Measurements from ENCODE around the gene HOXA6.

Gene HOXA6

DNA sequence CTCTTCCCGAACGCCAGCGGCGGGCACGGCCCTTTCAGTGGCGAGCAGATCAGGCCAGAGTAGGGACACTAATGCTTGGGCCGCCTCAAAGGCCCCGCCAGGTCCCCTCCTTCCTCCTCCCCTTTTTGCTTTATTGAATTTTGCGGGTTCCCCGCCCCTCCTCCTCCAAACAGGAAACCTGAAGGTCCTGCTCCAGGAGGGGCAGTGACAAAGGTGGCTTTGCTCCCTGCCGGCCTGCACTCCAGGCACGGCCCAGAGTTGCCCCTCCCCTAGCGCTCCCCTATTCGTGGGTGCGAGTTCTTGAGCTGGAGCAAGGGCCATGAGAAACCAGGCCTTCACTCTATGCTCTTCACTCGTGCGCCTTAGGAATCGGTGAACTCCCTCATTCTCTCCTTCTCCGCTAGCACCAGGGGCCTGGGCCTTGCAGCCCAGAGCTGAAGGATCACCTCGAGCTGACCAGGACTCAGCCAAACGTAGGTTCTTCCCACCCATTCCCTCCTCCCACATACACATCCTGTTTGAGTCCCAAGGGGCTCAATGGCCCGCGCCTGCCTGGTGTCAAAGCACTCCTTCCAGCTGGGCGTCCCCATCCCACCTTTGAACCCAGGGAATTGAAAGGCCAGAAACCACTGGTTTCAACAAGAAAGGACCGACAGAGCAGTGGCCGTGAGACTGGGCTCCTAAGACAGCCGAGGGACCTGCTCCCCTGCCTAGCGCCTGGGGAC lies 619 bp upstream of the HOXA6 start:
- H3K4me3 ChIP-seq (ENCODE audit: low read depth, low read length): no peak overlapping the region
- TF ChIP-seq, protein P1, sequence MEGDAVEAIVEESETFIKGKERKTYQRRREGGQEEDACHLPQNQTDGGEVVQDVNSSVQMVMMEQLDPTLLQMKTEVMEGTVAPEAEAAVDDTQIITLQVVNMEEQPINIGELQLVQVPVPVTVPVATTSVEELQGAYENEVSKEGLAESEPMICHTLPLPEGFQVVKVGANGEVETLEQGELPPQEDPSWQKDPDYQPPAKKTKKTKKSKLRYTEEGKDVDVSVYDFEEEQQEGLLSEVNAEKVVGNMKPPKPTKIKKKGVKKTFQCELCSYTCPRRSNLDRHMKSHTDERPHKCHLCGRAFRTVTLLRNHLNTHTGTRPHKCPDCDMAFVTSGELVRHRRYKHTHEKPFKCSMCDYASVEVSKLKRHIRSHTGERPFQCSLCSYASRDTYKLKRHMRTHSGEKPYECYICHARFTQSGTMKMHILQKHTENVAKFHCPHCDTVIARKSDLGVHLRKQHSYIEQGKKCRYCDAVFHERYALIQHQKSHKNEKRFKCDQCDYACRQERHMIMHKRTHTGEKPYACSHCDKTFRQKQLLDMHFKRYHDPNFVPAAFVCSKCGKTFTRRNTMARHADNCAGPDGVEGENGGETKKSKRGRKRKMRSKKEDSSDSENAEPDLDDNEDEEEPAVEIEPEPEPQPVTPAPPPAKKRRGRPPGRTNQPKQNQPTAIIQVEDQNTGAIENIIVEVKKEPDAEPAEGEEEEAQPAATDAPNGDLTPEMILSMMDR (IDR thresholded peaks at IDR 0.05; ENCODE audit: low read depth, low read length): no peak

DNA sequence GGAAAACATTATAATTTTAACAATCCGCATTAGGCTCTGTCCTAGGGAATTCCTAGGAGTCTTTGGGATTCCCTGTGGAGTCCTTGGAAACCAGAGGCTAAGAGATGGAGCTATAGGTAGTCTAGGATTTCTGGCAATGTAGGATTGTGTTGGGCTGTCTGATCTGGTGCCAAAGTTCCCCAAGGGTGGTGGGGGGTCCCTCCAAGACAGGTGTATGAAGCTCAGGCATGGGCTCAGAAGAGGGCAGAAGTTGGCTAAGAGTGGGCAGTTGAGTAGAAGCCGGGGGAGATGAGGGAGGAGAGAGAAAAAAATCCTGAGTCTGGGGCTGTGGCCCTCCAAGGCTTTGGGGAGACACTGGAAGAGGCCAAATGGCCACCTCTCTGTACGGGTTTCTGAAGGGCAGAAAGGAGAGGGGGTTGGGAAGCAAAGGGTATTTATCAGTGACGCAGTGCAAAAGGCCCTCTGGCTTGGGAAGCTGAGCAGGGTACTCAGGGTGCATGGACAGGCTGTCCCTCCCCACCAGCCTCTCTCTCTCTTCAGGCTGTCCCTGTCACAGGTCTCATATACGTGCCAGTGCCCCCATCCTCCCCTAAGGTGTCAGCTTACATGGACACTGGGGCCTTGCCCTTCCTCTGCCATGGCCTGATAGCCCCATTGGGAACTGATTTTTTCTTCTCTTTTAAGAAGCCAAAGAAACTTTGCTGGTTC lies 929 bp downstream of the HOXA6 start:
- H3K4me3 ChIP-seq (ENCODE audit: low read depth, low read length): no peak overlapping the region
- TF ChIP-seq, protein P1 (IDR thresholded peaks at IDR 0.05; ENCODE audit: low read depth, low read length): no peak

DNA sequence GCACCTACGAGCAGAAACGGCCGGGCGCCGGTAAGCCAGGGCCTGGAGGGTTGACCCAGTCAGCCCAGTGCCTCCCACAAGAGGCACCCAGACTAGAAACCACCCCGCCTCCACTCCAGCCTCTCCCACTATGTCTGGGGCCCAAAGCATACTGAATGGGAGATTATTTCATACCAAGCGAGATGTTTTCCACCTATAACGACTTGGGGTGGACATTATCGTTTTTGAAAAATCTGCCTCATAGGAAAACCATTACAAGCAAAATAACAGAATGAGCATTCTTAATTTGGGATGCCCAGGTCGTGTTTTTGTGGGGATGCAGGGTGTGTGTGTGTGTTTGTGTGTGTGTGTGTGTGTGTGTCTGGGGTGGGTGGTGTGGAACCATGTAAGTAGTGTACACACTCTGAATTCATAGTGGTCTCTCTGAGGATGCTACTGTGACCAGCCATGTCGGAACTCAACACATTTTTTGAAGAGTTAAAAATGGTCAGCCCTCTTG lies 1.6 kb downstream of the HOXA6 start:
- TF ChIP-seq, protein P1 (IDR thresholded peaks at IDR 0.05; ENCODE audit: low read depth, low read length): no peak
- H3K4me3 ChIP-seq (ENCODE audit: low read depth, low read length): no peak overlapping the region

DNA sequence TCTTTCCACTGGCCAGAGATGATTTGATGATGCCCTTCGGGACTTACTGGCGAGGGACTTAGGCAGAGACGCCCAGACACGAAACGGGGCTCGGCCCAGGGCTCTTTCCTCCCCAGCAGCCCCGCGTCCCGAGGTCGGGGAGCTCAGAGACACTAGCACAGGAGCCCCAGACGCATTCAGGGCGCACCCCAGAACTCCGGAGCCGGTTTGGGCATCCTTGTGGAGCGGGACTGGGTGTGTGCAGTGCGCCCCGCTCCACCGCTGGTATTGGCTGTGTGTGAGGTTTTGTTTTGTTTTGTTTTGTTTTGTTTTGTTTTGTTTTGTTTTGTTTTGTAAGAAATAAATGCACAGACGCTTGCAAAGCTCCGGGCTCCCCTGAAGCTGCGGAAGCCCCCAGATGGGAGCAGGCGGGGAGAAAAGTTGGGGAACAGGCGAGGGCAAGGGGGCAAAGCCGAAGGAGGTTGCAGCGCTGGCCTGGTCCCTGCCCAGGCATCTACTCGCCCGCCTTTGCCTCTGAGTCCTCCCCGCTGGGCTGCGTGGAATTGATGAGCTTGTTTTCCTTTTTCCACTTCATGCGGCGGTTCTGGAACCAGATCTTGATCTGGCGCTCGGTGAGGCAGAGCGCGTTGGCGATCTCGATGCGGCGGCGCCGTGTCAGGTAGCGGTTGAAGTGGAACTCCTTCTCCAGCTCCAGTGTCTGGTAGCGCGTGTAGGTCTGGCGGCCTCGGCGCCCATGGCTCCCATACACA lies 2.2 kb downstream of the HOXA6 start:
- H3K4me3 ChIP-seq (ENCODE audit: low read depth, low read length): no peak overlapping the region
- TF ChIP-seq, protein P1 (IDR thresholded peaks at IDR 0.05; ENCODE audit: low read depth, low read length): no peak

DNA sequence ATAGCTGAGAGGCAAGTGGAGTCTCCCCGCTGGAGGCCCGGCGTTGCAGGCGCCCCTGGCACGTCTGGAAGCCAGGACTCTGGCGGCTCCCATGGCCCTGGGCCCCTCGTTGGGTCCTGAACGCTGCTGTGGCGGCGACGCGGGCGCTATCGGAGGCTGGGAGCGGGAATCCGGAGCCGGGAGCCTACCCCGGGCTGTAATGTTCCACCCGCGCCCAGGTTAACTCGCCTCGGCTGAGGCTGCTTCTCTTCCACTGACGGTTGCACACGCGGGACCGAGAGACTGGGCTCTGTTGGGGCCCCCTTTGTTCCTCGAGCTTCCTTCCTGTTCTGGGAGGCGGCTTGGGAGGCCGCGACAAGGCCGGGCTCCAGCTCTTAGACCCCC lies 2.8 kb downstream of the HOXA6 start:
- TF ChIP-seq, protein P1 (IDR thresholded peaks at IDR 0.05; ENCODE audit: low read depth, low read length): no peak
- H3K4me3 ChIP-seq (ENCODE audit: low read depth, low read length): no peak overlapping the region

DNA sequence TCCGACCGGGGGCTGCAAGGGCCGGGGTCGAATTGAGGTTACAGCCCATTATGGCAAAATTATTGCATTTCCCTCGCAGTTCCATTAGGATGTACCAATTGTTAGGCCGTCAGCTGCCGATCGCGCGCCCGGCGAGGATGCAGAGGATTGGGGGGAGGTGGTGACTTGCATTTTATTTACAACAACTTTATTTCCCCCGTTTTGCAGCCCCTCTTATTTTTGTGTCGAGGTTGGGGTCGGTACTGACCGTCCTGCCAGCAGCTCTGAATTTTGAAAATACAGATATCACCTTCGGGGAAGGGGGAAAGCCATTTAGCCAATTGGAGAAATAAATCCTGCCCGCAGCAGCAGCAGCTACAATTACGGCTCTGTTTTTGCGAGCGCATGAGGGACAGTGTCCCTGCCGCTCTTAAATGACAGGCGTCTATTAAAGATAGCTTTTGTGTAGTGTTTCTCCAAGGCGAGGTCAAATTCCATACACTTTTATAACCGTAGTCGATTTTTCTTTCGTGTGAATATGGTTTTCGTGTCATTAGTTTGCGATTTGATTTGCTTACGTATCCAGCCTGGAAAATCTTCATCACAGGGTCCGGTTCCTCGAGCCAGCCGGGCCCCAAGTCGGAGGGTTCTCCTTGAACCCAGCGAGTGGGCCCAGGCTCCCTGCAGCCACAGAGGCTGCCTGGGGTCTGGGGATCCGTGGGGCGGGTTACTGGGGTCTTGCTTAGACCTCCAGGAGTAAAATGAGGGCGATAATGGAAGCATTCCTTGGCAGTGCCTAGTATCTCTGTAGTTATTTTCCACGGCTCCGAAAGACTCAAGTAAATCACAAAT lies 3.4 kb downstream of the HOXA6 start:
- H3K4me3 ChIP-seq (ENCODE audit: low read depth, low read length): peak overlapping the region; percentile 80
- TF ChIP-seq, protein P1 (IDR thresholded peaks at IDR 0.05; ENCODE audit: low read depth, low read length): no peak

Measured in WI38 (cell line).